Natural killer cell (primary cell): ENCODE measurements around the gene FRMPD2. TPM values are rescaled to one million over a fixed set of nuclear protein-coding genes. Genes with fewer than 3 reads are reported as not detected.

Experiments used
- ATAC-seq, 3 donors: fragments of 150-1000 bp in 2 of 3; fragments of 200-7000 bp in 1 of 3; cut with Tn5 transposase; 1 replicate in 1 of 3; 2 replicates in 2 of 3; pipeline ENCODE4 v1.10.0; 2021; ENCODE audit warnings: mild to moderate bottlenecking in 2 of 3, moderate library complexity in 2 of 3
- DNase-seq, 2 donors: peaks; one replicate each; pipeline versions ENCODE4 v3.0.0 to v3.0.0-alpha.2; 2013 to 2021; ENCODE audit warnings: mixed read lengths in 1 of 2
- H3K27ac ChIP-seq: one replicate; pipeline ENCODE4 v1.5.1; 2013; ENCODE audit warnings: mild to moderate bottlenecking, low read length
- H3K27me3 ChIP-seq: one replicate; pipeline ENCODE4 v1.6.1; 2013; ENCODE audit warnings: low read length; ENCODE audit not compliant: control insufficient read depth, insufficient read depth
- H3K36me3 ChIP-seq: one replicate; pipeline ENCODE4 v1.6.1; 2013; ENCODE audit warnings: low read length; ENCODE audit not compliant: control insufficient read depth, insufficient read depth
- H3K4me1 ChIP-seq: one replicate; pipeline ENCODE4 v1.6.1; 2013; ENCODE audit warnings: low read length; ENCODE audit not compliant: control insufficient read depth, insufficient read depth
- H3K4me3 ChIP-seq: one replicate; pipeline ENCODE4 v1.5.1; 2013; ENCODE audit warnings: low read length
- H3K9me3 ChIP-seq: one replicate; pipeline ENCODE4 v1.6.1; 2013; ENCODE audit warnings: low read length; ENCODE audit not compliant: control insufficient read depth, insufficient read depth
- H3K27ac Mint-ChIP-seq, 2 donors: one replicate each; pipeline ENCODE4 v1.8.0; 2022; ENCODE audit warnings: mild to moderate bottlenecking in 2 of 2, mixed read lengths in 2 of 2, moderate library complexity in 1 of 2
- H3K27me3 Mint-ChIP-seq, 2 donors: one replicate each; pipeline ENCODE4 v1.8.0; 2022; ENCODE audit warnings: low read depth in 2 of 2, mixed read lengths in 2 of 2
- H3K36me3 Mint-ChIP-seq: one replicate; pipeline ENCODE4 v1.8.0; 2022; ENCODE audit warnings: mixed read lengths
- H3K4me1 Mint-ChIP-seq, 2 donors: one replicate each; pipeline ENCODE4 v1.8.0; 2022; ENCODE audit warnings: mixed read lengths in 2 of 2
- H3K4me3 Mint-ChIP-seq: one replicate; pipeline ENCODE4 v1.8.0; 2022; ENCODE audit warnings: mild to moderate bottlenecking, moderate library complexity, mixed read lengths
- H3K9me3 Mint-ChIP-seq, 2 donors: one replicate each; pipeline ENCODE4 v1.8.0; 2022; ENCODE audit warnings: mixed read lengths in 2 of 2
- WGBS: methylation state at CpG from one replicate; pipeline ENCODE4 v1.1.7; 2013; ENCODE audit warnings: missing lambda C conversion rate; ENCODE audit not compliant: insufficient coverage; 5-methylcytosine and 5-hydroxymethylcytosine counted together
- intact Hi-C: fragments of 100-400 bp; cut with micrococcal nuclease; formaldehyde crosslinking; loops from one replicate; pipeline ENCODE4 v1.14.2; 2022
- total RNA-seq, 4 donors: library from RNA; stranded (reverse); fragments of 120-200 nt in 1 of 4; gene quantifications; one replicate each; pipeline versions ENCODE4 v1.2.3 to v1.2.4, GENCODE V29; 2013 to 2022
- TF ChIP-seq, protein P1 (sequence below): fragments of 200-600 bp; IDR thresholded peaks from one replicate; pipeline ENCODE4 v1.8.0; 2022; ENCODE audit warnings: antibody characterized with exemption

Gene FRMPD2
- total RNA-seq, 3 donors from 2014 or later (not counting 1 experiment from before 2014, with no cell fraction given), result 0.20 TPM; not detected in 2

DNA sequence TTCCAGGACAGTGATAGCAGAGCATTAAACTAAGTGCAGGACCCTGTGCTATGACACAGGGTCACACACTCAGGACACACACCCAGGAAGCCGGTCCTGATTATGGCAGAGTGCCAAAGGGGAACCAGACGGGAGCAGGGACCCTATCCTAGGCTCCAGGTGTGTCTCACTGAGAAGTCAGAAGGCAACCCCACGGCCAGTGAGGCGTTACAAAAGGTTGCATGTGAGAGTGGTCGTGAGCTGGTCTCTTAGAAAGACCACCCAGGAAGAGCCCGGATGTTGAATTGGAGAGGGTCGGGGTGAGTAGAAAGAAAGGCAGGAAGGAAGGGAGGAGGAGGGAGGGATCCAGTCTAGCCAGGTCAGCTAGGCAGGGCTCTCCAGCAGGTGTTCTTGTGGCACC is 31.0 kb downstream of the FRMPD2 start:
- H3K27me3 ChIP-seq, result no peaks in the 10 kb centered on the region
- no peak overlapping the region for H3K27ac Mint-ChIP-seq
- no peak for DNase-seq
- no peaks in the 10 kb centered on the region for H3K36me3 ChIP-seq
- peaks cover 6 to 15% of the 10 kb centered on the region in 2 donors for H3K27me3 Mint-ChIP-seq
- intact Hi-C loops, result no loop called here
- H3K9me3 Mint-ChIP-seq, result no peaks in the 10 kb centered on the region
- no peak for ATAC-seq
- H3K4me1 Mint-ChIP-seq, result peaks cover 0 to 5% of the 10 kb centered on the region in 2 donors
- no peak overlapping the region for H3K4me3 Mint-ChIP-seq
- WGBS, result 79% methylated on average over 7 of the region's 7 CpGs
- H3K9me3 ChIP-seq, result no peaks in the 10 kb centered on the region
- H3K36me3 Mint-ChIP-seq, result no peaks in the 10 kb centered on the region
- H3K4me1 ChIP-seq, result no peaks in the 10 kb centered on the region
- H3K4me3 ChIP-seq, result no peak overlapping the region
- TF ChIP-seq, protein P1, sequence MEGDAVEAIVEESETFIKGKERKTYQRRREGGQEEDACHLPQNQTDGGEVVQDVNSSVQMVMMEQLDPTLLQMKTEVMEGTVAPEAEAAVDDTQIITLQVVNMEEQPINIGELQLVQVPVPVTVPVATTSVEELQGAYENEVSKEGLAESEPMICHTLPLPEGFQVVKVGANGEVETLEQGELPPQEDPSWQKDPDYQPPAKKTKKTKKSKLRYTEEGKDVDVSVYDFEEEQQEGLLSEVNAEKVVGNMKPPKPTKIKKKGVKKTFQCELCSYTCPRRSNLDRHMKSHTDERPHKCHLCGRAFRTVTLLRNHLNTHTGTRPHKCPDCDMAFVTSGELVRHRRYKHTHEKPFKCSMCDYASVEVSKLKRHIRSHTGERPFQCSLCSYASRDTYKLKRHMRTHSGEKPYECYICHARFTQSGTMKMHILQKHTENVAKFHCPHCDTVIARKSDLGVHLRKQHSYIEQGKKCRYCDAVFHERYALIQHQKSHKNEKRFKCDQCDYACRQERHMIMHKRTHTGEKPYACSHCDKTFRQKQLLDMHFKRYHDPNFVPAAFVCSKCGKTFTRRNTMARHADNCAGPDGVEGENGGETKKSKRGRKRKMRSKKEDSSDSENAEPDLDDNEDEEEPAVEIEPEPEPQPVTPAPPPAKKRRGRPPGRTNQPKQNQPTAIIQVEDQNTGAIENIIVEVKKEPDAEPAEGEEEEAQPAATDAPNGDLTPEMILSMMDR, result no peak
- no peak overlapping the region for H3K27ac ChIP-seq

DNA sequence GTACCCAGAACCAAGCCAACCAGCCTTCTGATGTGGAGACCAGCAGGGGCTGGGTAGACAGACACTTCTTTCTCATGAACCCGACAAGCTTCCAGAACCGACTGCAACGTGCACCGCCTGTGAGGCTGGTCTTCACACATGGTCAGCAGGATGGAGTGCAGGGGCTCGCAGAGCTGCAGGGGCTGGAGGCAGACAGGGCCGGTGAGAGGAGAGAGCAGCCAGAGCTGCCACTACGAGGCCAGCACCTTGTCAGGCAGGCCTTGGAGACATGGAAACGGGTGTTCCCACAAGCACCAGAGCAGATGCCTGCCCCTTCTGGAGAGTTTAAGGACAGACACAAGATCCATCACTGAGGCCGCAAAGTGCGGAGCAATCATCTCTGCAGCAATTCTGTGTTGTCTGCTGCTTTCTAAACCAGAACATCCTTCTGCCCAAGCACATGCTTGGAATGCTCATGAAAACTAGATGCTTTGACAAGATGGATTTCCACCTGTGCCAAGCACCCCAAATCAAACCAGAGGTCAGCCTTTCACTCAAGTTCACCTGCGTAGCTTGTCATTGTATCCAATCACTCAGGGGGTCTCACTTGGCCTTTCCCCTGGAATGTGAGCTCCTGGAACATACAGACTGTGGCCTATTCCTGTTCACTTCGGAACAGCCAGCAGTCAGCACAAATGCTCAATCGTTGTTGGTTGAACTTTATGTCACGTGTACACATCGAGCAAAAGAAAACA is 32.2 kb downstream of the FRMPD2 start:
- Mint-ChIP-seq H3K27ac (no peak overlapping the region), H3K4me1 (no peaks in the 10 kb centered on the region)

DNA sequence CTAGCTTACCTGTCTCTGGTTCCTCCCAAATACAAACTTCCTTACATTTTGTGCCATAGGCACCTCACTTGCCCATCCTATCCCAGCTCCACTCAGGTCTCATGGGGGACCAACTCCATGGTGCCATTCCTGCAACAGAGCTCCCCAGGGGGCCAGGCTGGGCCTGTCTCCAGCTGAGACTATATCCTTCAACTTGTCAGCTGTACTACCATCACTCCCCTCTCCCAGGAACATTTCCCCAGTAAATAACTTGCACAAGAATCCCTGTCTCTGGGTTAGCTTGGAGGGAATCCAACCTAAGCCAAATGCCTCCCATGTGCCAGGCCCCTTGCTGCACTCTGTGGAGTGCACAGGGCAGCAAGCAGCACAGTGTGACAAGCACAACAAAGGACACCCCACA is 33.2 kb downstream of the FRMPD2 start:
- Mint-ChIP-seq H3K4me3 (no peak overlapping the region), H3K36me3 (no peaks in the 10 kb centered on the region), H3K27me3 (peaks cover 6 to 10% of the 10 kb centered on the region in 2 donors), H3K4me1 (no peaks in the 10 kb centered on the region), H3K27ac (no peak overlapping the region), H3K9me3 (no peaks in the 10 kb centered on the region)
- Histone ChIP-seq H3K27me3 (no peaks in the 10 kb centered on the region), H3K4me1 (no peaks in the 10 kb centered on the region), H3K9me3 (no peaks in the 10 kb centered on the region), H3K36me3 (no peaks in the 10 kb centered on the region), H3K4me3 (no peak overlapping the region), H3K27ac (no peak overlapping the region)
- DNase-seq (no peak), ATAC-seq (no peak)
- intact Hi-C loops, result no loop called here
- TF ChIP-seq, protein P1, result no peak

More for the DNA sequence above, 32.2 kb downstream of the FRMPD2 start:
- H3K36me3 ChIP-seq, result no peaks in the 10 kb centered on the region
- H3K9me3 ChIP-seq, result no peaks in the 10 kb centered on the region
- H3K4me3 Mint-ChIP-seq, result no peak overlapping the region
- no peaks in the 10 kb centered on the region for H3K36me3 Mint-ChIP-seq
- no peaks in the 10 kb centered on the region for H3K4me1 ChIP-seq
- TF ChIP-seq, protein P1, result no peak
- ATAC-seq, result no peak
- H3K27ac ChIP-seq, result no peak overlapping the region
- no peaks in the 10 kb centered on the region for H3K27me3 ChIP-seq
- WGBS, result 90% methylated on average over 15 of the region's 15 CpGs
- no peaks in the 10 kb centered on the region for H3K9me3 Mint-ChIP-seq
- no peak for DNase-seq
- H3K4me3 ChIP-seq, result no peak overlapping the region
- intact Hi-C loops, result no loop called here
- peaks cover 6 to 10% of the 10 kb centered on the region in 2 donors for H3K27me3 Mint-ChIP-seq

DNA sequence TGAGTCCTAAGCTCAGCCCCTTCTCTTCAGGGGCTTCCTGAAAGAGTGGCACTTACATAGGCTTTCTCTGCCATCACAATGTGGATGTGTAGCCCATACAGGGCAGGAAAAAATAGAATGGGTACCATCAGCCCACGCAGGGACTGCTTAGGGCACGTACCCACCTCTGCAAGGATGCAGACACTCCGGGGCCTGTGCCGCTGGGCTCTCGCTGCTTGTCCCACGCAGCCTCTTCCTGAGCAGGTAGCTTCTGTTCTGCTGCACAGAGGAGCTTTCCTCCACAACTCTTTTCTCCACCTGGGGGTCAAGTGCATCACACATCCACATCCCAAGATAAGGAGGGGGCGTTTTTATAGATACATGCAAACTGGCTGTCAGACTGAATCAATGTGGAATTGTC is 34.3 kb downstream of the FRMPD2 start:
- 93% methylated on average over 7 of the region's 7 CpGs for WGBS

More for the DNA sequence above, 34.3 kb downstream of the FRMPD2 start:
- DNase-seq (no peak), ATAC-seq (no peak)
- Histone ChIP-seq H3K27me3 (no peaks in the 10 kb centered on the region), H3K9me3 (no peaks in the 10 kb centered on the region), H3K4me3 (no peak overlapping the region), H3K36me3 (no peaks in the 10 kb centered on the region), H3K27ac (no peak overlapping the region), H3K4me1 (no peaks in the 10 kb centered on the region)
- H3K4me3 Mint-ChIP-seq, result no peak overlapping the region
- intact Hi-C loops, result no loop called here
- H3K36me3 Mint-ChIP-seq, result no peaks in the 10 kb centered on the region
- no peaks in the 10 kb centered on the region for H3K9me3 Mint-ChIP-seq
- H3K27me3 Mint-ChIP-seq, result peaks cover 6 to 10% of the 10 kb centered on the region in 2 donors
- no peak overlapping the region for H3K27ac Mint-ChIP-seq
- H3K4me1 Mint-ChIP-seq, result no peaks in the 10 kb centered on the region
- TF ChIP-seq, protein P1, result no peak
